Adrenal gland (tissue), 12 donors: Measurements from ENCODE around the gene RNLS. TPM values are rescaled to one million over a fixed set of nuclear protein-coding genes. Genes with fewer than 3 reads are reported as not detected.

ENCODE experiments used
- DNase-seq, 7 donors: peaks; one replicate each; pipeline ENCODE4 v3.0.0-alpha.2; 2019 to 2020
- H3K27ac ChIP-seq, 5 donors: fragments of 200-600 bp; sonication (generic) in 4 of 5; 1 replicate in 3 of 5; 2 replicates in 2 of 5; pipeline versions ENCODE4 v1.5.1 to v1.8.0; 2016 to 2020; ENCODE audit warnings: mild to moderate bottlenecking in 1 of 5
- H3K27me3 ChIP-seq: fragments of 200-600 bp; 2 replicates; pipeline ENCODE4 v1.8.0; 2021
- H3K36me3 ChIP-seq, 2 donors: fragments of 200-600 bp; replicated peaks in 1 of 2; 1 replicate in 1 of 2; 2 replicates in 1 of 2; pipeline versions ENCODE4 v1.5.1 to v1.8.0; 2018 to 2022
- H3K4me1 ChIP-seq, 2 donors: fragments of 200-600 bp; replicated peaks in 1 of 2; 1 replicate in 1 of 2; 2 replicates in 1 of 2; pipeline versions ENCODE4 v1.5.1 to v1.8.0; 2018 to 2021
- H3K4me3 ChIP-seq, 4 donors: fragments of 200-600 bp; sonication (generic) in 3 of 4; one replicate each; pipeline ENCODE4 v1.5.1; 2016 to 2018
- H3K9me3 ChIP-seq, 3 donors: fragments of 200-600 bp; sonication (generic) in 1 of 3; replicated peaks in 1 of 3; 1 replicate in 2 of 3; 2 replicates in 1 of 3; pipeline versions ENCODE4 v1.5.1 to v1.8.0; 2016 to 2021
- POLR2A ChIP-seq, 2 donors: fragments of 450-650 bp; IDR thresholded peaks; one replicate each; pipeline ENCODE4 v1.6.1; 2017; ENCODE audit warnings: antibody characterized with exemption in 2 of 2, mild to moderate bottlenecking in 2 of 2, moderate library complexity in 1 of 2
- WGBS, 4 donors: extraction: QIAGEN DNeasy Blood & Tissue Kit in 2 of 4; methylation state at CpG; one replicate each; pipeline versions ENCODE4 v1.1.5 to v1.1.7; 2013 to 2017; 5-methylcytosine and 5-hydroxymethylcytosine counted together
- intact Hi-C, 2 donors: fragments of 100-400 bp; cut with DNase I; formaldehyde crosslinking; loops; one replicate each; pipeline versions ENCODE4 v1.14.1 to v1.15.0; 2022 to 2023
- polyA plus RNA-seq, 3 donors: library from polyadenylated mRNA; stranded (reverse); fragments of 200-250 nt in 2 of 3; fragments of 350-450 nt in 1 of 3; fragmentation: Illumina TruSeq in 1 of 3; extraction: RNeasy Lipid Tissue Mini Kit (QIAGEN cat#74804) in 1 of 3; gene quantifications; one replicate each; pipeline ENCODE4 v1.2.3, GENCODE V29; 2013 to 2014
- small RNA-seq, 2 donors: library from RNA; depleted of rRNA; stranded (forward); fragments of <200 nt; gene quantifications; one replicate each; pipeline ENCODE3, GENCODE V24; 2016
- total RNA-seq, 9 donors: library from RNA; depleted of rRNA in 4 of 9; stranded (reverse); fragments of >200 nt in 4 of 9; fragments of 120-200 nt in 1 of 9; fragmentation: NEBNext Ultra II Directional in 1 of 9; extraction: Animal tissue kit (Norgen Biotek cat#: 25700) in 1 of 9; gene quantifications; one replicate each; pipeline versions ENCODE4 v1.1.0 to v1.2.4, GENCODE V29; 2013 to 2023
- TF ChIP-seq, protein P1 (sequence below), 6 experiments: fragments of 450-650 bp in 4 of 6; fragments of 200-600 bp in 2 of 6; sonication (generic) in 1 of 6; IDR thresholded peaks; 1 replicate in 5 of 6; 2 replicates in 1 of 6; pipeline versions ENCODE4 v1.5.1 to v1.8.0; 2016 to 2021; ENCODE audit warnings: antibody characterized with exemption in 6 of 6, mild to moderate bottlenecking in 2 of 6, moderate library complexity in 1 of 6
- donor health status: healthy with polysubstance abuse.
- donor health status: Bipolar disorder and iron deficiency.
- donor health status: DM: yes; HTN: yes; CAD: no.
- donor health status: DM: no; HTN: no; CAD: no.
- donor health status: DM: no; HTN: no; CAD: no.
- donor health status: DM: yes; HTN: yes; CAD: no.

Gene RNLS
- total and polyA plus RNA-seq, 12 donors = 7.2 to 51.3 (median 27.9) TPM

DNA sequence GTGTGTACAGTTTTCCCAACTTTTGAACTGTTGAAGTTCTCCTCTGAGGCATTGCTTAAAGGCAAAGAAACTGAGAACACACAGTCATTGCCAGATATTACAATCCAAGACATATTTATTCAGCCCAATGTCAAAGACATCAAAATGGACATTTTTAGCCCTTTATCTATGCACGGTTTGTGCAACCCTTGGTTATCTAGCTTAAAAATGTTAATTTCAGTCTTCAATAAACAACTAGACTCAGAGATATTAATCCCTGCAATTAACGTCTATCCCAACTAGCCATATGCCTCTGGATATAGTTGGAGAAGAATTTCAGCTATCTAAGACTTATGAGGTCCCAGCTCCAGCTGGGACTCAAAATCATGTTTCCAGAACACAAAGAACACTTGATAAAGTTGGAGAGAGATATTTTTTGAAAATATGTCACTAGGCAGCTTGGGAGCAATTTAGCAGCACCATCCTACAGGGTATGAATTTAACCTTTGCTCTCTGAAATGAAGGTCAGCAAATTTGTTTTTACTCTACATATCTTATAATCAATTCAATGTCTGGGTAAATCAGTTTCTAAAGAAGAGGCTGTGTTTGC, 357.0 kb downstream of the RNLS start:
- no peaks in the 10 kb centered on the region for H3K27me3 ChIP-seq
- intact Hi-C loops = no loop called here
- H3K4me3 ChIP-seq = no peak overlapping the region
- DNase-seq = no peak
- peak overlapping the region in 1 of 5 donors; percentile 44 for H3K27ac ChIP-seq
- no peak for TF ChIP-seq POLR2A (IDR thresholded peaks at IDR 0.05)
- TF ChIP-seq, protein P1, sequence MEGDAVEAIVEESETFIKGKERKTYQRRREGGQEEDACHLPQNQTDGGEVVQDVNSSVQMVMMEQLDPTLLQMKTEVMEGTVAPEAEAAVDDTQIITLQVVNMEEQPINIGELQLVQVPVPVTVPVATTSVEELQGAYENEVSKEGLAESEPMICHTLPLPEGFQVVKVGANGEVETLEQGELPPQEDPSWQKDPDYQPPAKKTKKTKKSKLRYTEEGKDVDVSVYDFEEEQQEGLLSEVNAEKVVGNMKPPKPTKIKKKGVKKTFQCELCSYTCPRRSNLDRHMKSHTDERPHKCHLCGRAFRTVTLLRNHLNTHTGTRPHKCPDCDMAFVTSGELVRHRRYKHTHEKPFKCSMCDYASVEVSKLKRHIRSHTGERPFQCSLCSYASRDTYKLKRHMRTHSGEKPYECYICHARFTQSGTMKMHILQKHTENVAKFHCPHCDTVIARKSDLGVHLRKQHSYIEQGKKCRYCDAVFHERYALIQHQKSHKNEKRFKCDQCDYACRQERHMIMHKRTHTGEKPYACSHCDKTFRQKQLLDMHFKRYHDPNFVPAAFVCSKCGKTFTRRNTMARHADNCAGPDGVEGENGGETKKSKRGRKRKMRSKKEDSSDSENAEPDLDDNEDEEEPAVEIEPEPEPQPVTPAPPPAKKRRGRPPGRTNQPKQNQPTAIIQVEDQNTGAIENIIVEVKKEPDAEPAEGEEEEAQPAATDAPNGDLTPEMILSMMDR (IDR thresholded peaks at IDR 0.05) = no peak
- WGBS, 4 donors = 26 to 52% (median 39%) methylated on average over 2 of the region's 2 CpGs
- peaks cover 0 to 15% of the 10 kb centered on the region in 2 donors for H3K4me1 ChIP-seq
- H3K36me3 ChIP-seq = no peaks in the 10 kb centered on the region
- no peaks in the 10 kb centered on the region for H3K9me3 ChIP-seq

Small RNA genes within 50 kb of the gene (small RNA-seq; reads per million reads assigned to genes)
- gene AL353149.1 (0 reads per million in 2 donors), gene RF00019 (0 reads per million in 2 donors)

Other genes with a start within 250 kb of the RNLS start
- under 1 TPM in 2 of 9 donors, not detected in 7; 0.07 to 0.17 TPM for gene LIPJ, start 3.4 kb upstream of the RNLS start, total RNA-seq
- under 1 TPM in 1 of 3 donors, not detected in 2; 0.05 TPM for gene LIPJ, start 3.4 kb upstream of the RNLS start, polyA plus RNA-seq
- gene LIPF, start 81.1 kb upstream of the RNLS start, total RNA-seq = 1 to 10 TPM in 1 of 9 donors, under 1 TPM in 1, not detected in 7; 0.17 to 1.1 TPM
- 1 to 10 TPM in 2 of 3 donors, not detected in 1; 1.0 to 1.5 TPM for gene LIPF, start 81.1 kb upstream of the RNLS start, polyA plus RNA-seq
- gene LIPK, start 122.9 kb upstream of the RNLS start, total RNA-seq = not detected
- not detected for gene LIPK, start 122.9 kb upstream of the RNLS start, polyA plus RNA-seq
- gene LIPN, start 176.7 kb upstream of the RNLS start, total RNA-seq = under 1 TPM in 3 of 9 donors, not detected in 6; 0.11 to 0.46 (median 0.41) TPM
- not detected for gene LIPN, start 176.7 kb upstream of the RNLS start, polyA plus RNA-seq
- not detected for gene LIPM, start 219.4 kb upstream of the RNLS start, total RNA-seq
- not detected for gene LIPM, start 219.4 kb upstream of the RNLS start, polyA plus RNA-seq